ENCODE data around the gene GAREM1. TPM values are rescaled to one million over a fixed set of nuclear protein-coding genes. Genes with fewer than 3 reads are reported as not detected.

GAREM1 gene
- total and polyA plus RNA-seq, 4 donors: 3.0 to 13.7 (median 8.5) TPM

- H3K9ac ChIP-seq (ENCODE audit: insufficient read depth in 1 of 2, low read length in 2 of 2): no peak overlapping the region
- no peaks in the 10 kb centered on the region for H3K27me3 ChIP-seq (ENCODE audit: control insufficient read depth in 3 of 3, insufficient read depth in 3 of 3, low read length in 2 of 3)
- peaks cover 0 to 24% (median 0%) of the 10 kb centered on the region in 5 donors for H3K4me1 ChIP-seq (ENCODE audit: control insufficient read depth in 5 of 5, insufficient read depth in 5 of 5, low read length in 5 of 5)
- no peak overlapping the region for H3K27ac ChIP-seq (ENCODE audit: low read depth in 1 of 2, low read length in 1 of 2)
- no peak for ATAC-seq (ENCODE audit: insufficient read depth, low FRiP score)
- no peak for TF ChIP-seq CTCF (IDR thresholded peaks at IDR 0.05; ENCODE audit: control extremely low read depth, extremely low read depth)
- no peak overlapping the region for H3K4me3 ChIP-seq
- 86 to 88% methylated on average over 4 of the region's 4 CpGs for WGBS, 2 donors
- DNase-seq: no peak
- H3K9me3 ChIP-seq (ENCODE audit: control insufficient read depth in 4 of 4, insufficient read depth in 3 of 4, low read length in 3 of 4): no peaks in the 10 kb centered on the region
- no peaks in the 10 kb centered on the region for H3K36me3 ChIP-seq (ENCODE audit: control insufficient read depth in 4 of 4, insufficient read depth in 4 of 4, low read length in 4 of 4)
These were observed 11.2 kb downstream of the GAREM1 start for GRCh38 chr18:32459361-32460101.

GRCh38 chr18:32455361-32455760 lies 15.3 kb downstream of the GAREM1 start:
- no peak for ATAC-seq (ENCODE audit: insufficient read depth, low FRiP score)
- WGBS, 2 donors: 64 to 89% methylated on average over 1 of the region's 1 CpG
- Histone ChIP-seq H3K9ac (ENCODE audit: insufficient read depth in 1 of 2, low read length in 2 of 2) (no peak overlapping the region), H3K27me3 (ENCODE audit: control insufficient read depth in 3 of 3, insufficient read depth in 3 of 3, low read length in 2 of 3) (no peaks in the 10 kb centered on the region), H3K4me1 (ENCODE audit: control insufficient read depth in 5 of 5, insufficient read depth in 5 of 5, low read length in 5 of 5) (peaks cover 0 to 31% (median 0%) of the 10 kb centered on the region in 5 donors), H3K36me3 (ENCODE audit: control insufficient read depth in 4 of 4, insufficient read depth in 4 of 4, low read length in 4 of 4) (no peaks in the 10 kb centered on the region), H3K27ac (ENCODE audit: low read depth in 1 of 2, low read length in 1 of 2) (no peak overlapping the region), H3K9me3 (ENCODE audit: control insufficient read depth in 4 of 4, insufficient read depth in 3 of 4, low read length in 3 of 4) (no peaks in the 10 kb centered on the region), H3K4me3 (no peak overlapping the region)
- no peak for TF ChIP-seq CTCF (IDR thresholded peaks at IDR 0.05; ENCODE audit: control extremely low read depth, extremely low read depth)
- no peak for DNase-seq

GRCh38 chr18:32454593-32454992 lies 16.1 kb downstream of the GAREM1 start:
- 61 to 84% methylated on average over 1 of the region's 1 CpG for WGBS, 2 donors
- no peak for ATAC-seq (ENCODE audit: insufficient read depth, low FRiP score)

More at GRCh38 chr18:32454593-32454992, 16.1 kb downstream of the GAREM1 start:
- Histone ChIP-seq H3K9me3 (ENCODE audit: control insufficient read depth in 4 of 4, insufficient read depth in 3 of 4, low read length in 3 of 4) (no peaks in the 10 kb centered on the region), H3K9ac (ENCODE audit: insufficient read depth in 1 of 2, low read length in 2 of 2) (no peak overlapping the region), H3K27me3 (ENCODE audit: control insufficient read depth in 3 of 3, insufficient read depth in 3 of 3, low read length in 2 of 3) (no peaks in the 10 kb centered on the region), H3K4me3 (no peak overlapping the region), H3K36me3 (ENCODE audit: control insufficient read depth in 4 of 4, insufficient read depth in 4 of 4, low read length in 4 of 4) (no peaks in the 10 kb centered on the region), H3K4me1 (ENCODE audit: control insufficient read depth in 5 of 5, insufficient read depth in 5 of 5, low read length in 5 of 5) (peaks cover 0 to 29% (median 0%) of the 10 kb centered on the region in 5 donors), H3K27ac (ENCODE audit: low read depth in 1 of 2, low read length in 1 of 2) (no peak overlapping the region)
- DNase-seq: no peak
- no peak for TF ChIP-seq CTCF (IDR thresholded peaks at IDR 0.05; ENCODE audit: control extremely low read depth, extremely low read depth)

Data from lung (tissue), 12 donors.